GM19351 (cell line): ENCODE measurements around the gene HDAC4.

Experiments used
- ATAC-seq: cut with Tn5 transposase; IDR thresholded peaks from one replicate; pipeline ENCODE4 v1.9.1; 2021; ENCODE audit warnings: mild to moderate bottlenecking, moderate library complexity; ENCODE audit not compliant: unreplicated experiment

Gene HDAC4

GRCh38 chr2:239311132-239312040, 89.4 kb downstream of the HDAC4 start:
- no peak for ATAC-seq

- no peak for ATAC-seq
These were observed 90.3 kb downstream of the HDAC4 start for GRCh38 chr2:239310401-239311061.

- no peak for ATAC-seq
These were observed 91.2 kb downstream of the HDAC4 start for GRCh38 chr2:239309398-239310245.

- no peak for ATAC-seq
These were observed 92.0 kb downstream of the HDAC4 start for GRCh38 chr2:239308661-239309397.

GRCh38 chr2:239307921-239308613, 92.8 kb downstream of the HDAC4 start:
- no peak for ATAC-seq

GRCh38 chr2:239307221-239307569, 93.6 kb downstream of the HDAC4 start:
- no peak for ATAC-seq

GRCh38 chr2:239306274-239307220, 94.3 kb downstream of the HDAC4 start:
- ATAC-seq, result no peak

GRCh38 chr2:239305771-239306170, 95.0 kb downstream of the HDAC4 start:
- ATAC-seq, result no peak

- no peak for ATAC-seq
These were observed 95.6 kb downstream of the HDAC4 start for GRCh38 chr2:239305222-239305575.

- ATAC-seq, result no peak
These were observed 96.1 kb downstream of the HDAC4 start for GRCh38 chr2:239304533-239305221.

GRCh38 chr2:239303711-239304532, 96.9 kb downstream of the HDAC4 start:
- peak; percentile 63 for ATAC-seq

GRCh38 chr2:239302808-239303557, 97.8 kb downstream of the HDAC4 start:
- ATAC-seq, result no peak

GRCh38 chr2:239302083-239302807, 98.6 kb downstream of the HDAC4 start:
- no peak for ATAC-seq

- no peak for ATAC-seq
These were observed 99.7 kb downstream of the HDAC4 start for GRCh38 chr2:239300871-239301735.

- ATAC-seq, result no peak
These were observed 100.6 kb downstream of the HDAC4 start for GRCh38 chr2:239300242-239300641.
